GM19035 (cell line): ENCODE measurements around the gene VSTM4.

Experiments used
- ATAC-seq: cut with Tn5 transposase; IDR thresholded peaks from one replicate; pipeline ENCODE4 v1.9.1; 2021; ENCODE audit not compliant: unreplicated experiment

The VSTM4 gene

GRCh38 chr10:48974510-48975156 lies 140.7 kb downstream of the VSTM4 start:
- no peak for ATAC-seq

- no peak for ATAC-seq
Observed at GRCh38 chr10:48973065-48973464, 142.3 kb downstream of the VSTM4 start.

DNA sequence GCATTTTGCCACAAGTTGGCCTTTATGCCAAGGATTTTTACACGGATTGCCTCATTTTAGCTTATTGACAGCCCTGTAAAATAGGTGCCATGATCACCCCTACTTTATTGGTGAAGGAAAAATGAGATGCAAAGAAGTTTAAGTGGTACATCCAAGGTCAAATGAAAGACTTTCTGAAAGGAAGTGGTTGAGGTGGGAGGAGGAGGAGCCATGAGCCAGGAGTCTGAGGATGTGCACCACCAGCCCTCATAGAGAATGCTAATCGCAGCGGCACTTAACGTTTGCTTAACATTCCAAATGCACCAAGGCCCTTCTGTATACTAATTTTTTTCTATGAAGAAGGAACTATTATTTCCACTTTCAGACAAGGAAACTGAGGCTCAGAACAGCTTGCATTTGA lies 144.7 kb downstream of the VSTM4 start:
- ATAC-seq: no peak

GRCh38 chr10:48970046-48970445 lies 145.3 kb downstream of the VSTM4 start:
- no peak for ATAC-seq

DNA sequence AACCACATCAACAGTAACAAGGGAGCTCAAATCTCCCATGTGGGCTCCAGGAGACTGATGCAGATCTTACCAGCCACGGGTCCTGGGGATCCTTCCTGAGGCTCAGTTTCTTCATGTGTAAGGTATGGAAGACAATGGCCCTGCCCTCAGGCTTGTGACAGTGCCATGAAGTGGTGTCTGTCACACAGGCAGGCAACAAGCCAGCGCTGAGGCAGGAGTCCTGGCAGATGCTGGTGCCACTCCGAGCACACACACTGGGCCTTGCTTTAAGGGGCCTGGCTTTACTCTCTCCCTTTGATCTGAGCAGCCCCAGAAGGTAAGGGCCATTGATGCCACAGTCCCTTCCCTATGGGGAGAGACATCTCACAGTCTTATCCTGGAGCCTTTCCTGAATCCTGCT lies 147.3 kb downstream of the VSTM4 start:
- ATAC-seq: no peak

- ATAC-seq: no peak
Observed at GRCh38 chr10:48965460-48965859, 149.9 kb downstream of the VSTM4 start.
